Astrocyte of the cerebellum (primary cell): ENCODE data around the gene CELF4.

Experiments used
- DNase-seq: peaks from one replicate; pipeline ENCODE4 v3.0.0-alpha.2; 2011; ENCODE audit warnings: low read depth
- H3K4me3 ChIP-seq: 2 replicates; pipeline ENCODE4 v1.5.1; 2011; ENCODE audit warnings: mild to moderate bottlenecking, low read depth, low read length, moderate library complexity
- in situ Hi-C: cut with HindIII; loops from 2 replicates; pipeline ENCODE4 v1.10.0; 2017; ENCODE audit warnings: low sequenced_read_pairs
- TF ChIP-seq, protein P1 (sequence below): IDR thresholded peaks from 2 replicates; pipeline ENCODE4 v1.5.1; 2012; ENCODE audit warnings: low read length, low read depth, moderate library complexity, mild to moderate bottlenecking; ENCODE audit errors: missing control alignments

CELF4 gene

DNA sequence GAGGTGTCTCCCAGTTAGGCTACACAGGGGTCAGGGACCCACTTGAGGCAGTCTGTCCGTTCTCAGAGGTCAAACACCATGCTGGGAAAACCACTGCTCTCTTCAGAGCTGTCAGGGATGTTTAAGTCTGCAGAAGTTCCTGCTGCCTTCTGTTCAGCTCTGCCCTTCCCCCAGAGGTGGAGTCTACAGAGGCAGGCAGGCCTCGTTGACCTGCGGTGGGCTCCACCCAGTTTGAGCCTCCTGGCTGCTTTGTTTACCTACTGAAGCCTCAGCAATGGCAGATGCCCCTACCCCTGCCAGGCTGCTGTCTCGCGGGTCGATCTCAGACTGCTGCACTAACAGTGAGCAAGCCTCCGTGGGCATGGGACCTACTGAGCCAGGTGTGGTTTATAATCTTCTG lies 346.3 kb downstream of the CELF4 start:
- in situ Hi-C loops = no loop called here
- no peak for DNase-seq
- TF ChIP-seq, protein P1, sequence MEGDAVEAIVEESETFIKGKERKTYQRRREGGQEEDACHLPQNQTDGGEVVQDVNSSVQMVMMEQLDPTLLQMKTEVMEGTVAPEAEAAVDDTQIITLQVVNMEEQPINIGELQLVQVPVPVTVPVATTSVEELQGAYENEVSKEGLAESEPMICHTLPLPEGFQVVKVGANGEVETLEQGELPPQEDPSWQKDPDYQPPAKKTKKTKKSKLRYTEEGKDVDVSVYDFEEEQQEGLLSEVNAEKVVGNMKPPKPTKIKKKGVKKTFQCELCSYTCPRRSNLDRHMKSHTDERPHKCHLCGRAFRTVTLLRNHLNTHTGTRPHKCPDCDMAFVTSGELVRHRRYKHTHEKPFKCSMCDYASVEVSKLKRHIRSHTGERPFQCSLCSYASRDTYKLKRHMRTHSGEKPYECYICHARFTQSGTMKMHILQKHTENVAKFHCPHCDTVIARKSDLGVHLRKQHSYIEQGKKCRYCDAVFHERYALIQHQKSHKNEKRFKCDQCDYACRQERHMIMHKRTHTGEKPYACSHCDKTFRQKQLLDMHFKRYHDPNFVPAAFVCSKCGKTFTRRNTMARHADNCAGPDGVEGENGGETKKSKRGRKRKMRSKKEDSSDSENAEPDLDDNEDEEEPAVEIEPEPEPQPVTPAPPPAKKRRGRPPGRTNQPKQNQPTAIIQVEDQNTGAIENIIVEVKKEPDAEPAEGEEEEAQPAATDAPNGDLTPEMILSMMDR = no peak
- H3K4me3 ChIP-seq = no peak overlapping the region

DNA sequence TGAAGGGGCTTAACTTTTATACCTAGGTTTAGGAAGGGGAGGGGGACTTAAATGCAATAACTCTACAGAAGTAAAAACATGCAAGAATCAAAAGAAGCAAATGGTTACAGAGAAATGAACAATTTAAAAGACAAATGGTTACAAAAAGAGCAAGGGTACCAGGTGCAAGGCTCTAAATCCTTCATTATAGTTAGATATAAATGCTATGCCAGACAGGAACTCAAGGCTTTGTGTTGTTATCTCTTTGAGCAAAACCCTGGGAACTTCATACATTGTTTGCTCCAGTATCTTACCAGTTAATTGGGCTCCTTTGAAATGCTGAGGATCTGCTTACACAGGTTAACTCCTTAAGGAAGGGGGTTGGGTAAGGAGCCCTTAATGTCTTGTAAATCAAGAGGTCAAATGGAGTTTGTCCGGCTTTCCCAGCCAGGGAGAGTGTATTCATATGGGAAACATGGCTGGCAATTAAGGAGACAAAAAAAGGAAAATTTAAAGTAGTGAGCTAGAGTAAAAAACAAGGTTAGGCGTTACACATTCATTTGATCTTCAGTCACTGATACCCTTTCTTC lies 347.5 kb downstream of the CELF4 start:
- no peak for DNase-seq
- in situ Hi-C loops = no loop called here
- no peak overlapping the region for H3K4me3 ChIP-seq
- TF ChIP-seq, protein P1 = no peak

DNA sequence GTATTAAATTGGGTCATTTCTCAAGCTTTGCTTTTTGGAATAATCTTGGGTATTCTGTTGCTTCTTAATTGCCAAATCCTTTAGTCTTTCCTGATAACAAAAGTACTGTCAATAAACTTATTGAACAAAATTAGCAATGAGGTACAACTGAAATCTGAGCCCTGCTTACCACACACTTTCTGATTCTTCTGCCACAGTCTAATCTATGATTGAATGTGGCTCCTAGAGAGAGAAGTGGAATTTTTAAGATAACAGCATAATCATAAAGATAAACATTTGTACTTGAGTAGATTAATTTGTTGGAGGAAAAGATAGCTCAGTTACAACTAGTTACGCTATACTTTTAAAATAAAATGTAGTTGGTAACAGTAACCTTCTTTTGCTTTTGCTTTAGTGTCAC lies 354.8 kb downstream of the CELF4 start:
- no peak overlapping the region for H3K4me3 ChIP-seq
- no peak for DNase-seq
- TF ChIP-seq, protein P1 = no peak
- in situ Hi-C loops = no loop called here

DNA sequence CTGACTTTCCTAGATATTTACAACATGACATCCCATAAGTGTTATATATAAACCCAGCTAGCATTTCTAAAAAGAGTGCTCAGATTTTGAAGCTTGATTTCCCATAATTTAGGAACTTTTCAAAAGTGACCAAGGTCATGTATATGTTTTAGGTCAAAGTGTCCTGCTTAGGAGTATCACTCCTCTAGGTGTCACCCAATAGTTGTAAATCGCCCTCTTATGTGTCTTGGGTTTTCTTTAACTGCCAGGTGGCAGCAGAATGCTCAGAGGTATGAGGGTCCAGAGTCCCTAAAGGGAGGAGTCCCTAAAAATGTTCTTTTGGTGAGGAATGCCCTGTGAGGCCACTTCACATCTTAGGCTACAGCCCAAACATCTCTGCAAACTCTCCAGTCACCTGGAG lies 358.3 kb downstream of the CELF4 start:
- no peak overlapping the region for H3K4me3 ChIP-seq
- in situ Hi-C loops = no loop called here
- no peak for DNase-seq
- TF ChIP-seq, protein P1 = no peak

DNA sequence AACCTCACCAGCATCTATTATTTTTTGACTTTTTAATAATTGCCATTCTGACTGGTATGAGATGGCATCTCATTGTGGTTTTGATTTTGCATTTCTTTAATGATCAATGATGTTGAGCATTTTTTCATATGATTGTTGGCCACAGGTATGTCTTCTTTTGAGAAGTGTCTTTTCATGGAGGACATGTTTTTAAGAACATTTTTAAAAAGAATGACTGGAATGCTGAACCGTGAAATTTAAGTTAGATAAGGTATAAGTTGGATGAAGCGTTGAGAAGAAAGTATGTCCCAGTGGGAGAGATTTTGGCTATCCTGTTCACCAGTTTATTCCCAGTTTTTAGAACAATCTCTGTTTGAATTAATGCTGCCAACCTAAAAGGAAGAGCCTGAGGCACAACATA lies 365.9 kb downstream of the CELF4 start:
- in situ Hi-C loops = no loop called here
- DNase-seq = peak; percentile 34
- no peak overlapping the region for H3K4me3 ChIP-seq
- TF ChIP-seq, protein P1 = no peak
